ENCODE measurements around the gene TTBK1.

TTBK1 gene

GRCh38 chr6:43226192-43226851 is 17.0 kb upstream of the TTBK1 start:
- DNase-seq, result no peak

- DNase-seq, result peak; percentile 75
Observed at GRCh38 chr6:43228951-43229802, 14.1 kb upstream of the TTBK1 start, which contains the start of gene DNPH1. TSS of gene DNPH1 (minus strand) at chr6:43229481. CDS start at chr6:43229456, 25 bp downstream.

DNA sequence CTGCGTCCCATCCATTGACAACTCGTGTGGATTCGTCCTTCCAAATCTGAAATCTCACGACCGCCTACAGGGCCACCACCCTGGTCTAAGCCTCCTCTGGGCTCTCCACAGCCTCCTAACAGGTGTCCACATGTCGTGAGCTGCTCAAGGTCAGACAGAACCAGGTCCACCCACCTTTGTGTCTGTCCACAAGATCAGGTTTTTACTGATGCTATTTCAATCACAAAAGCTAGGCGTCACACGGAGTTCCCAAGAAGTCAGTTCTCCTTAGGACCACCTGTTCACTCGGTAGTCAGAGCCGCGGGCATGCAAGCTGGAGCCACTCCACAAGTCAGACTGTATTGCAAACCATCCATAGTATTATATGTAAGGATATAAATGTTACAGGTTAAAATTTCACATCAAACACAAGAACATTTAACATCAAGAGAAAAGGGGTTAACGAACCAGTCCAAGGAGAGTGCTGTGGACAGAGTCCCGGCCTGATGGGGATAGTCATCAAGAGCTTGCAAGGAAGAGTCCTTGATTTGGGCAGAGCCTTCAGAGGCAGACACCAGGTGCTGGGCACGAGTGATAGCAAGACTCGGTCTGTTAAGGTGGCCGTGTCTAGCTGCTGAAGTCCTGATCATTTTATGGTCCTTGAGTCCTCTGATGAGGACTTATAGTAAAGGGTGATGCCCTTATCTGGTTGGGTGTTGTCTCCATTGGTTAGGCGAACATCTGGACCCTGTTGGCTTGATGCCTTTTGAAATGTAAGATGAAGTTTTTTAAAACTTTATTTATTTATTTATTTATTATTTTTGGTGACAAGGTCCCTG is 13.3 kb upstream of the TTBK1 start:
- DNase-seq, result no peak

DNA sequence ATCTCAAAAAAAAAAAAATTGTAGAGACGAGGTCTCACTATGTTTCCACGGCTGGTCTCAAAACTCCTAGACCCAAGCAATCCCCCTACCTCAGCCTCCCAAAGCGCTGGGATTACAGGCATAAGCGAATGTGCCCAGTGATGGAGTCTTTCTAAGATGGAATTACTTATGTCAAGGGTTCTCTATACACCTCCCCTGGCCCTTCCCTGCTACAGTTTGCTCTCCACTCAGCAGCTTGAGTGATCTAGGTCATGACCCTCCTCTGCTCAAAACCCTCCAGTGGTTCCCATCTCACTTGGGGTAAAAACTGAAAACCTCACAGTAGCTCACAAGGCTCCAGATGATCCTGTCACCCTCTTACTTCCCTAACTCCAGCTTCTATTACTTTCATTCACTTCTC is 12.2 kb upstream of the TTBK1 start:
- no peak for DNase-seq

DNA sequence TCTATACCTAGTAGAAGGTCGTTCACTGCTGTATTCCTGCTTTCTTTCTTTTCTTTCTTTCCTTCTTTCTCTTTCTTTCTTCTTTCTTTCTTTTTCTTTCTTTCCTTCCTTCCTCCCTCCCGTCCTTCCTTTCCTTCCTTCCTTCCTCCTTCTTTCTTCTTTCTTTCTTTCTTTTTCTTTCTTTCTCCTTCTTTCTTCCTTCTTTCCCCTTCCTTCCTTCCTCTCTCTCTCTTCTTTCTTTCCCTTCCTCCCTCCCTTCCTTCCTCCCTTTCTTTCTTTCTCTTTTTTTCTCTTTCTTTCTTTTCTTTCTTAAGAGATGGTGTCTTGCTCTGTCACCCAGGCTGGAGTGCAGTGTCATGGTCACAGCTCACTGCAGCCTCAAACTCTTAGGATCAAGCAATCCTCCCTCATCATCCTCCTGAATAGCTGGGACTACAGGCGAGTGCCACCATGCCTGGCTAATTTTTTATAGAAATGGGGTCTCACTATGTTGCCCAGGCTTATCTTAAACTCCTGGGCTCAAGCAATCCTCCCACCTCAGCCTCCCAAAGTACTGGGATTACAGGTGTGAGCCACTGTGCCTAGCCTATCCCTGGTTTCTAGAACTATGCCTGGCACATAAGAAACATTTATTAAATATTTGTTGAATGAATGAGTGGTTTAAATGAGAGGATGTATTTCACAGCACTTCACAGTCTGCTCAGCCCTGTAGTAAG is 11.4 kb upstream of the TTBK1 start:
- DNase-seq, result no peak

DNA sequence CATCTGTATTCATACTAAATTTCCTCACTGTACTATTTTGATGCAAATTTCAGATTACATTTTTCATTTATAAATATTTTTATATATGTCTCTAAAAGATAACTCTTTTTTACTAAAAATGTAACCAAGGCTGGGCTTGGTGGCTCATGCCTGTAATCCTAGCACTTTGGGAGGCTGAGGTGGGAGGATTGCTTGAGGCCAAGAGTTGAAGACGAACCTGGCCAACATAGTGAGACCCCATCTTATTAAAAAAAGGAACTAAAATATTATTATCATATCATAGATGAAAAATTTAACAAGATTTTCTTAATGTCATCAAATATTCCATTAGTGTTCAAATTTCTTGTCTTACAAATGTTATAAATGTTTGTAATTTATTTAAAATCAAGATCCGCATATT is 7.4 kb upstream of the TTBK1 start:
- no peak for DNase-seq

DNA sequence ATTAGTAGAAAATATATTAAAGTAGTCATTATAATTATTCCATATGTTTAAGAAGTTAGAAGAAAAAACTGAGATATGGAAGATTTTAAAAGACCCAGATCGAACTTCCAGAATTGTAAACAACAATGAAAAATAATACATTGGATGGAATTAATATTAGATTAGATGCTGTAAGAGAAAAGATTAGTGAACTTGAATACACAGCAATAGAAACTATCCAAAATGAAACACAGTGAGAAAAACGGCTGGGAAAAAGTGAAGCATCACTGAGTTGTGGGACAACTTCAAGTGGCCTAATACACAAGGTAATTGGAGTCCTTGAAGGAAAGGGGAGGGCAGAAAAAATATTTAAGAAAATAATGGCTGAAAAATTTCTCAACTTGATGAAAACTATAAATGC is 4.2 kb upstream of the TTBK1 start:
- DNase-seq, result no peak

DNA sequence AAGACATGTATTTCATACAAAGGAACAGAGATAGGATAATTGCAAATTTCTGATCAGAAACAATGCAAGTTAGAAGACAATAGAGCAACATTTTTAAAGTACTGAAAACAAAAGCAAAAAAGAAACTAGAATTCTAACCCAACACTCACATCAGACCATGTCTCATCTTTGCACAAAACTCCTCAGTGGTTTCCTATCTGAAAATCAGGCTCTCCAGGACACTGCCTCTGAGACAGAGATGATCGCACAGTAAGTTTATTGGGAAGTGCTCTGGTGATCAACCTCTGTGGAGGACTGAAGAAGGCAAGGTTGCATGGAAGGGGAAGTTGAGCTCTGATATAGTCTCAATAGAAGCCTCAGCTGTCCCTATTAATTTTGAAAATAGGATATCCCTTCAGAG is 2.3 kb upstream of the TTBK1 start:
- DNase-seq, result no peak

DNA sequence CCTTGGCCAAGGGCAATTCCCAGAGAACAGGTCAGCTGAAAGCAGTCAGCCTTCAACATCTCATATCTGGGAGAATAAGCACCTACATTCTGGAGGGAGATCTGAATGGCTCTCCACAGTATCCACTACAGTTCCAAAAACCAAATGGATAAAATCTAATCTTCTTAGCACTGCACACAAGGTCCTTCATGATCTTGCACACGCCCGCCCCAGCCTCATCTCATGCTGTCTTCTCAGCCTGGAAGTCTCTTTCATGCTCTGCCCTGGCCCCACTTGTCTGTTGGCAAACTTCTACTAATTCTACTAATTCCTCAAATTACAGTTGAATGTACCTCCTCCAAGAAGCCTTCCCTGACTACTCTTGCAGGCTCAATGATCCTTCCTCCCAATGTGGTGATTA is 1.8 kb upstream of the TTBK1 start:
- no peak for DNase-seq

- no peak for DNase-seq
Observed at GRCh38 chr6:43243664-43244321, 512 bp downstream of the TTBK1 start.

DNA sequence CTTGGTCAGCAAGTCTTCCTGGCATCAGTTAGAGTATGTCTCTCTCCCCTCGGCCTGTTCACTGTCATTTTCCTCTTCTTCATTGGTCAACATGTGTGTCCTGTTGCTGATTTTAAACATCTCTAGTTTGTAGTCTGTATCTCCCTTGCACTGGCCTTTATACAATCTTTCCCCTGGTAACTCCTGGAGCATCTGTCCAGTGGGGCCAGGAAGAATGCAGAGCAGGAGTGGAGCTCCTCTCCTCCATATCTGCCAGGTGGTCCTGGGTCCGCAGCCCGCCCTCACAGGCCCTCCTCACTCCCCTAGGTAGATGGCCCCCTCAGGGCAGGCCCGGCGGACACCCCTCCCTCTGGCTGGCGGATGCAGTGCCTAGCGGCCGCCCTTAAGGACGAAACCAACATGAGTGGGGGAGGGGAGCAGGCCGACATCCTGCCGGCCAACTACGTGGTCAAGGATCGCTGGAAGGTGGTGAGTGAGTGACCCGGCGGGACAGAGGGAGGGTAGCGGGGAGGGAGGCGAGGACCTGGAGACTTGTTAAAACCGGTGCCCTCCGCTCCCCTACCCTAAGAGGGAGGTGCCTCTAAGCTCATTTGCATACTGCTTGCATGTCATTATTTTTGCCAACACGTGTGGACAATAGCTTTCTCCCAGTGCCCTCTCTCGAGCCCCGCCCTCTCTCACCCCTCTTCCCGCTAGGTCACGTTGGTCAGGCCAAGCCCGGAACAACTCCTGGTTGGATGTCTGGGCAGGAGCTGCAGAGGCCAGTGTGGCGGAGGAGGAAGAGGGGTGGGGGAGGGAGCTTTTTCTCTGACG is 3.2 kb downstream of the TTBK1 start:
- DNase-seq, result no peak

DNA sequence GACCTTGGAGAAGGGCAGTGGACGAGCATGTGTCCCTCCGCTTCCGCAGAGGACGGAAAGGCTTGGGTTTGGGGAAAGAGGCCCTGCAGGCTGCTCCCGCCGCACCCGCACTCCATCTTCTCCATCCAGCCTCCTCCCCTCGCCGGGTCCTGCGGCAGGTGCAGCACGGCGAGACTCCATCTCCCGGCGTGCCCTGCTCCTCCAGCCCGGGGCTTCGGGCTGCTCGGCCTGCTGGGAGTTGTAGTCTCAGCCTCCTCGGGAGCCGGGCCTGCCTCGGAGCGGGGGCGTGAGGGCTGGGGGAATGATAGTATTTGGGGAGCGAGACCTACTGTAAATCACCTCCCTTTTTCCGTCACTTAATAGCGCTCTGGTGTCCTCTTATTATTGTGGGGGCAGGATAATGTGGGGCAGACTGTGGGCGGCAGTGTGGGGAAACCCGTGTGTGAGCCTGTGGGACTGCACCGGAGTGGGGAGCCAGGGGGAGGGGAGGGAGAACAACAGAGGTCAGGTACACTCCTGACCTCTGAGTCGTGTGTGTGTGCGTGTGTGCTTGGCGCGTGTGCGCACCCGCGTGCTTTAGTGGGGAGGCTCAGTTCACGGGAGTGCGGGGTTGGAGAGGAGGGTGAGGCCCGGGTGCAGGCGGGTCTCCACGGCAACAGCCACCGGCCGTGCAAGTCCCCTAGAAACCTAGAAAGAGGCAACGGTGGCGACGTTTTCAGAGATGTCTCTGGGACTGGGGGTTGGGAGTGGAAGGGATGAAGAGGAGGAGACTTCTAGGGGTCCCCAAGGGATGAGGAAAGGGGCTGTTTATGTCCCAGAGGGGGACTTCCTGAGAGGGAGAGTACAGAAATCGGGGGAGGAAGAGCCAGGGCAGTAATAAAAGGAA is 4.1 kb downstream of the TTBK1 start:
- DNase-seq, result peak; percentile 77

GRCh38 chr6:43248101-43248500 is 4.8 kb downstream of the TTBK1 start:
- no peak for DNase-seq

GRCh38 chr6:43248791-43249190 is 5.5 kb downstream of the TTBK1 start:
- no peak for DNase-seq

- no peak for DNase-seq
Observed at GRCh38 chr6:43250992-43251373, 7.7 kb downstream of the TTBK1 start.

DNA sequence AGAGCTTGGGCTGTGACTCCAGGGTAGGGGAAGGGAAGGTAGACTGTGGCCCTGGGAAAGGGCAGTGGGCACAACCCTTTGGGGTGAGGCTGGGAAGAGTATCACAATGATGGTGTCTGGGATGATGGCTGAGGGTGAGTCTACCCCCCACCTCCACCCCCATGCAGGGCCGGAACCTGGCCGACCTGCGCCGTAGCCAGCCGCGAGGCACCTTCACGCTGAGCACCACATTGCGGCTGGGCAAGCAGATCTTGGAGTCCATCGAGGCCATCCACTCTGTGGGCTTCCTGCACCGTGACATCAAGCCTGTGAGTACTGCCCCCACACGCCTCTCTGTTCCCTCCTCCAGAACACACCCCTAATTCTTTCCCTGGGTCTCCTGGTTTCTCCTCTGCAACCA is 10.1 kb downstream of the TTBK1 start:
- no peak for DNase-seq

DNA sequence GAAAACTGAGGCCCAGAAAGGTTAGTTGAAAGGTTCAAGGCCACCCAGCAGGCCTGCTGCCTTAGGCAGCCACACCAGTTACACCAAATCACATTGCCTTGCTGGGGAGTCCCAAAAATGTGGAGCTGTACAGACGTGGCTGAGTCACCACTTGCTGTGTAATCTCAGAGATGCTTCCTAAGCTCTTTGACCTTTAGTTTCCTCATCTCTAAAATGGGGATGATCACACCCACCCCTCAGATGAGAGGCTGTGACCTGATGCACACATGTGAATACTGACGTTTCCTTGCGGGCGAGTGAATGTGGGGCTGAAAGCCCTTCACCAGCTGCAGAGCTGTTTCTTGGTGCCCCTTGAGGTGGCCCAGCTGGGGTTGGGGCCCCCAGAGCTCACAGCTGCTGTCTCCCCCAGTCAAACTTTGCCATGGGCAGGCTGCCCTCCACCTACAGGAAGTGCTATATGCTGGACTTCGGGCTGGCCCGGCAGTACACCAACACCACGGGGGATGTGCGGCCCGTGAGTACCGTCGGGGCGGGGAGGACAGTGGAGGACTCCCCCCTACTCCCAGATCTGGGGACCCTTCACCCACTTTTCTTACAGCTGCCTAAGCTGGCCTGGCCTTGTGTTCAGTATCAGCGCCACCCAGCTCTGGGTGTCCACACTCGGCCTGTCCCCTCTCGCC is 11.0 kb downstream of the TTBK1 start:
- DNase-seq, result no peak

- no peak for DNase-seq
Observed at GRCh38 chr6:43254846-43255245, 11.6 kb downstream of the TTBK1 start.

DNA sequence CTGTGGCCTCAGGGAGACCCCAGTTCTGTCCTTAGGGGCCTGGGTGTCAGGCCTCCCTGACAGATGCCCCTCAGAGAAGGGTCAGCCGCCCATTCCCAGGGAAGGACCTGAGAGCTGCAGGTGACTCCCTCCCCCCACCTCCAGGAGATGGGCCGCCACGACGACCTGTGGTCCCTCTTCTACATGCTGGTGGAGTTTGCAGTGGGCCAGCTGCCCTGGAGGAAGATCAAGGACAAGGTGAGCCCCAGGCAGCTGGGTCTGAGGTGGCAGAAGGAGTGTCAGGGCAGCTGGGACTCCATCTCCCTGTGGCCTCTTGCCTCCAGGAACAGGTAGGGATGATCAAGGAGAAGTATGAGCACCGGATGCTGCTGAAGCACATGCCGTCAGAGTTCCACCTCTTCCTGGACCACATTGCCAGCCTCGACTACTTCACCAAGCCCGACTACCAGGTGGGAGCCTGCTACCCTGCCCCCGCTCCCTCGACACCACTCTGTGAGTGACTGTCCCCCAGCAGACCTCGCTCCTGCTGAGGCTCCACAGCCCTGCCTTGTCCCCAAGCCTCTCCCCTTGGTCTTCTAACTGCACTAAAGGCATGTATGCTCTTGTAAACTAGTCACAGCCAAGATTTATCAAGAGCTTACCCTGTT is 12.2 kb downstream of the TTBK1 start:
- DNase-seq, result no peak
